Activated CD4-positive, alpha-beta T cell treated with anti-CD3 and anti-CD28 coated beads, Interleukin-2, amount 50 U/mL, for 48 hours (primary cell): Measurements from ENCODE around the gene GPATCH8.
"Not testable (repeated sequence)": the region's sequence is repeated elsewhere in the genome, so short reads cannot be mapped to it uniquely, and the experiment has no call there.

Experiments used
- DNase-seq, 2 experiments: peaks; one replicate each; pipeline ENCODE4 v3.0.0-alpha.2; 2020

The GPATCH8 gene

GRCh38 chr17:44503147-44504029 is at the start of gene GPATCH8:
Gene GPATCH8 (minus strand): TSS chr17:44503406. CDS start chr17:44503370, 36 bp downstream.
- peak; percentile 93 to 95 for DNase-seq

- no peak for DNase-seq
Observed at GRCh38 chr17:44552361-44552760, 49.2 kb upstream of the GPATCH8 start.

GRCh38 chr17:44549686-44550085 is 46.5 kb upstream of the GPATCH8 start:
- no peak for DNase-seq

- DNase-seq: no peak
Observed at GRCh38 chr17:44548376-44549230, 45.4 kb upstream of the GPATCH8 start.

GRCh38 chr17:44547625-44548267 is 44.5 kb upstream of the GPATCH8 start:
- DNase-seq: no peak

- DNase-seq: no peak
Observed at GRCh38 chr17:44546671-44547606, 43.7 kb upstream of the GPATCH8 start.

GRCh38 chr17:44543905-44544523 is 40.8 kb upstream of the GPATCH8 start:
- DNase-seq: no peak

GRCh38 chr17:44543213-44543904 is 40.2 kb upstream of the GPATCH8 start:
- no peak for DNase-seq

- DNase-seq: no peak
Observed at GRCh38 chr17:44541884-44542581, 38.8 kb upstream of the GPATCH8 start.

- no peak for DNase-seq
Observed at GRCh38 chr17:44540246-44541084, 37.3 kb upstream of the GPATCH8 start.

- no peak for DNase-seq
Observed at GRCh38 chr17:44539673-44540072, 36.5 kb upstream of the GPATCH8 start.

GRCh38 chr17:44537922-44538321 is 34.7 kb upstream of the GPATCH8 start:
- DNase-seq: not testable (repeated sequence)

- DNase-seq: no peak
Observed at GRCh38 chr17:44536090-44536953, 33.1 kb upstream of the GPATCH8 start.

- peak; percentile 93 for DNase-seq
Observed at GRCh38 chr17:44533533-44534246, 30.5 kb upstream of the GPATCH8 start.

- no peak for DNase-seq
Observed at GRCh38 chr17:44530896-44531418, 27.8 kb upstream of the GPATCH8 start.

- no peak for DNase-seq
Observed at GRCh38 chr17:44529864-44530263, 26.7 kb upstream of the GPATCH8 start.

- DNase-seq: no peak
Observed at GRCh38 chr17:44527954-44528353, 24.7 kb upstream of the GPATCH8 start.
